Measurements from ENCODE around the gene PCDHGA2. TPM values are rescaled to one million over a fixed set of nuclear protein-coding genes. Genes with fewer than 3 reads are reported as not detected.
"Not testable (repeated sequence)": the region's sequence is repeated elsewhere in the genome, so short reads cannot be mapped to it uniquely, and the experiment has no call there.

The PCDHGA2 gene
- total RNA-seq, 1 donor from 2014 or later, result 0.79 TPM

DNA sequence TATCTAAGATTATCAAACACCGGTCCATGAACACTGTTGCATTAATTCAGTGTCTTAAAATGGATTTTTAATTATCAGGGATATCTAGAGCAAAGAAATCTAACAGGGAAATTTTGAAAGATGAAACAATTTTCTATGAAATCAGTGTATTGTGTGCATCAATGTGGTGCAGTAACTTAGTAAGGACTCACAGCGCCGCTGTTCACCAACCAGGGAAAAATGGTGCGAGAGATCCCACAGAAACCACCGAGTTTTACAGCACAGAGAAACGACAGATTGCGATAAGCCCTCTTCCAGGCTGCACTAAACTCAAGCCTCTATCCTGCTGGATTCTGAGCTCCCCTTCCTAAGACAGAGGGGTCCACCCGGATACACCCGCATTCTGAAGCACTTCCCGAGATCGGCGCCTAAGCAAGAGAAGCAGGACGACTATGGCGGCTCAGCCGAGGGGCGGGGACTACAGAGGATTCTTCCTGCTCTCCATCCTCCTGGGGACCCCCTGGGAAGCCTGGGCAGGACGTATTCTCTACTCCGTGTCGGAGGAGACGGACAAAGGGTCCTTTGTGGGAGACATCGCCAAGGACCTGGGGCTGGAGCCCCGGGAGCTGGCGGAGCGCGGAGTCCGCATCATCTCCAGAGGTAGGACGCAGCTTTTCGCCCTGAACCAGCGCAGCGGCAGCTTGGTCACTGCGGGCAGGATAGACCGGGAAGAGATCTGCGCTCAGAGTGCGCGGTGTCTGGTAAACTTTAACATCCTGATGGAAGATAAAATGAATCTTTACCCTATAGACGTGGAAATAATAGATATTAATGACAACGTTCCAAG is 44.1 kb downstream of the PCDHGA2 start, which contains the start of gene PCDHGA7:
Gene PCDHGA7, plus strand, starts transcription at position 274 of the 826 bp plus-strand sequence. Its CDS starts 158 bp downstream, at position 432.
- DNase-seq (ENCODE audit: low read depth, low spot score), result no peak

DNA sequence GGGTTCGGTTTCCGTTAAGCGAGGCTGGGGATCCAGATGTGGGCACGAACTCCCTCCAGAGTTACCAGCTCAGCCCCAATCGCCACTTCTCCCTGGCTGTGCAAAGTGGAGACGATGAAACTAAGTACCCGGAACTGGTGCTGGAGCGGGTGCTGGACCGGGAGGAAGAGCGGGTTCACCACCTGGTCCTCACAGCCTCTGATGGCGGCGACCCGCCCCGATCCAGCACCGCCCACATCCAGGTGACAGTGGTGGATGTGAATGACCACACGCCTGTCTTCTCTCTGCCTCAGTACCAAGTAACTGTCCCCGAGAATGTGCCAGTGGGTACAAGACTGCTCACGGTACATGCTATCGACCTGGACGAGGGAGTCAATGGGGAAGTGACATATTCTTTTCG is 44.8 kb downstream of the PCDHGA2 start:
- no peak for DNase-seq (ENCODE audit: low read depth, low spot score)

DNA sequence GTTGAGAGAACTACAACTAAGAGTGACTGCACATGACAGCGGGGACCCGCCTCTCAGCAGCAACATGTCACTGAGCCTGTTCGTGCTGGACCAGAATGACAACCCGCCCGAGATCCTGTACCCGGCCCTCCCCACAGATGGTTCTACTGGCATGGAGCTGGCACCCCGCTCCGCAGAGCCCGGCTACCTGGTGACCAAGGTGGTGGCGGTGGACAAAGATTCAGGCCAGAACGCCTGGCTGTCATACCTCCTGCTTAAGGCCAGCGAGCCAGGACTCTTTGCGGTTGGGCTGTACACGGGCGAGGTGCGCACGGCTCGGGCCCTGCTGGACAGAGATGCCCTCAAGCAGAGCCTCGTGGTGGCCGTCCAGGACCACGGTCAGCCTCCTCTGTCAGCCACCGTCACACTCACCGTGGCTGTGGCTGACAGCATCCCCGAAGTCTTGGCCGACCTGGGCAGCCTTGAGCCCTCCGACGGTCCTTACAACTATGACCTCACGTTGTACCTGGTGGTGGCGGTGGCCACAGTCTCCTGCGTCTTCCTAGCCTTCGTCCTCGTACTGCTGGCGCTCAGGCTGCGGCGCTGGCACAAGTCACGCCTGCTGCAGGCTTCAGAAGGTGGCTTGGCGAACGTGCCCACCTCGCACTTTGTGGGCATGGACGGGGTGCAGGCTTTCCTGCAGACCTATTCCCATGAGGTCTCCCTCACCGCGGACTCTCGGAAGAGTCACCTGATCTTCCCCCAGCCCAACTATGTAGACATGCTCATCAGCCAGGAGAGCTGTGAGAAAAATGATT is 46.1 kb downstream of the PCDHGA2 start:
- DNase-seq (ENCODE audit: low read depth, low spot score), result no peak

DNA sequence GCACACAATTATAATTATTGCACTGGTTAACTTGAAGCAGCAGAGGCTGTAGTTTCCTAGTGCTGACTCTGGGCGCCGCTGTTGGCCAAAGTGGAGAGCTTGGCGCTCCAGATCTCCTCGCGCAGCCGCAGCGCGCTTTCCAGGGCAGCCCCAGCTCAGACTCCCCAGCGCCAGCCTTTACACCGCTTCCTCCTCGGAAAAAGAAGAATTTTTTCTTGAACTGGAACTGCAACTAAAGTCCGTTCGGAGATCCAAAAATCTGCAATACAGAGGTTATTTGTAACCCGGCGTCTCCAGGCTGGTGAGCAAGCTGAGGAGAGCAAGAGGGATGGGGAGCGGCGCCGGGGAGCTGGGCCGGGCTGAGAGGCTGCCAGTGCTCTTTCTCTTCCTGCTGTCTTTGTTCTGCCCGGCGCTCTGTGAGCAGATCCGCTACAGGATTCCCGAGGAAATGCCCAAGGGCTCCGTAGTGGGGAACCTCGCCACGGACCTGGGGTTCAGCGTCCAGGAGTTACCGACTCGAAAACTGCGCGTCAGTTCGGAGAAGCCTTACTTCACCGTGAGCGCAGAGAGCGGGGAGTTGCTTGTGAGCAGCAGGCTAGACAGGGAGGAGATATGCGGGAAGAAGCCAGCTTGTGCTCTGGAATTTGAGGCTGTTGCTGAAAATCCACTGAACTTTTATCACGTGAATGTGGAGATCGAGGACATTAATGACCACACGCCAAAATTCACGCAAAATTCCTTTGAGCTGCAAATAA is 49.2 kb downstream of the PCDHGA2 start, which contains the start of gene PCDHGB4:
Gene PCDHGB4, plus strand, starts transcription at position 142 of the 755 bp plus-strand sequence. Its CDS starts 187 bp downstream, at position 329.
- DNase-seq (ENCODE audit: low read depth, low spot score), result not testable (repeated sequence)

GRCh38 chr5:141388661-141389060 is 50.1 kb downstream of the PCDHGA2 start:
- DNase-seq (ENCODE audit: low read depth, low spot score), result no peak

DNA sequence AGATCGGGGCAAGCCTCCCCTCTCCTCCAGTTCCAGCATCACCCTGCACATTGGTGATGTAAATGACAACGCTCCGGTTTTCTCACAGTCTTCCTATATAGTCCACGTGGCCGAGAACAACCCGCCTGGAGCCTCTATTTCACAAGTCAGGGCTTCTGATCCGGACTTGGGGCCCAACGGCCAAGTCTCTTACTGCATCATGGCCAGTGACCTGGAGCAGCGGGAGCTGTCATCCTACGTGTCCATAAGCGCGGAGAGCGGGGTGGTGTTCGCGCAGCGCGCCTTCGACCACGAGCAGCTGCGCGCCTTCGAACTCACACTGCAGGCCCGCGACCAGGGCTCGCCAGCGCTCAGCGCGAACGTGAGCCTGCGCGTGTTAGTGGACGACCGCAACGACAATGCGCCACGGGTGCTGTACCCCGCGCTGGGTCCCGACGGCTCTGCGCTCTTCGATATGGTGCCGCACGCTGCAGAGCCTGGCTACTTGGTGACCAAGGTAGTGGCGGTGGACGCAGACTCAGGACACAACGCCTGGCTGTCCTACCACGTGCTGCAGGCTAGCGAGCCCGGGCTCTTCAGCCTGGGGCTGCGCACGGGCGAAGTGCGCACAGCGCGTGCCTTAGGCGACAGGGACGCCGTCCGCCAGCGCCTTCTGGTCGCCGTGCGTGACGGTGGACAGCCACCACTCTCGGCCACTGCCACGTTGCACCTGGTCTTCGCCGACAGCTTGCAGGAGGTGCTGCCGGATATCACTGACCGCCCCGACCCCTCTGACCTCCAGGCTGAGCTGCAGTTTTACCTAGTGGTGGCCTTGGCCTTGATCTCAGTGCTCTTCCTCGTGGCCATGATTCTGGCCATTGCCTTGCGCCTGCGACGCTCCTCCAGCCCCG is 50.8 kb downstream of the PCDHGA2 start:
- no peak for DNase-seq (ENCODE audit: low read depth, low spot score)

DNA sequence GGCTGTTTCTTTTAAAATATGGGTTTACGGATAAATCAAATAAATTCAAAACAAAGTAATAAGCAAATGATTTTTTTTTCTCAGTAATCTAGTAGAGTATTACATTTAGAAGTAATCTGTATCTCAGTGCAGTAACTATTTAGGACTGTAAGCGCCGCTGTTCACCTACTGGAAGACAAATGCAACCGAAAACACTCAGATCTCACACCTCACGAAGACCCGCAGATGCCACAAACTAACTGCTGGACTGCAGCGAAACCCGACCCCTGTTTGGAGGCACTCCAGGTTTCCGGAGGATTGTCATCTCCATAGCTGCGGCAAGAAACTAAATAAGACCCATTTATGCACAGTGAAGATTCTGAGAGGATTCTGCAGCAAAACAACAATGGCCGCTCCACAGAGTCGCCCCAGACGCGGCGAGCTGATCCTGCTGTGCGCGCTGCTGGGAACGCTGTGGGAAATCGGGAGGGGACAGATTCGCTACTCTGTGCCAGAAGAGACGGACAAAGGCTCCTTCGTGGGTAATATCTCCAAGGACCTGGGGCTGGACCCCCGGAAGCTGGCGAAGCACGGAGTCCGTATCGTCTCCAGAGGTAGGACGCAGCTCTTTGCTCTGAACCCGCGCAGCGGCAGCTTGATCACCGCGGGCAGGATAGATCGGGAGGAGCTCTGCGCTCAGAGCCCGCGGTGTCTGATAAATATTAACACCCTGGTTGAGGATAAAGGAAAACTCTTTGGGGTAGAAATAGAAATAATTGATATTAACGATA is 54.1 kb downstream of the PCDHGA2 start, which contains the start of gene PCDHGA8:
Gene PCDHGA8, plus strand, starts transcription at position 205 of the 770 bp plus-strand sequence. Its CDS starts 181 bp downstream, at position 386.
- no peak for DNase-seq (ENCODE audit: low read depth, low spot score)

Other genes starting within 250 kb of the PCDHGA2 start
- gene PCDHB2, start 244.1 kb upstream of the PCDHGA2 start, total RNA-seq, result 1.4 and 2.9 TPM in 2 replicates
- gene PCDHB3, start 238.3 kb upstream of the PCDHGA2 start, total RNA-seq, result 0.20 and 0.35 TPM in 2 replicates
- gene PCDHB4, start 216.9 kb upstream of the PCDHGA2 start, total RNA-seq, result 0.04 and 0.07 TPM in 2 replicates
- 0.39 and 0.53 TPM in 2 replicates for gene PCDHB5, start 203.6 kb upstream of the PCDHGA2 start, total RNA-seq
- gene PCDHB6, start 188.7 kb upstream of the PCDHGA2 start, total RNA-seq, result 0.04 and 0.07 TPM in 2 replicates
- gene PCDHB7, start 166.1 kb upstream of the PCDHGA2 start, total RNA-seq, result 0.28 and 0.40 TPM in 2 replicates
- gene PCDHB8, start 161.0 kb upstream of the PCDHGA2 start, total RNA-seq, result 0.04 and 0.07 TPM in 2 replicates
- under 0.01 and 0.13 TPM in 2 replicates for gene PCDHB16, start 156.4 kb upstream of the PCDHGA2 start, total RNA-seq
- 0.04 and 0.07 TPM in 2 replicates for gene PCDHB9, start 151.6 kb upstream of the PCDHGA2 start, total RNA-seq
- 0.33 and 0.46 TPM in 2 replicates for gene PCDHB10, start 146.4 kb upstream of the PCDHGA2 start, total RNA-seq
- 0.13 and 0.25 TPM in 2 replicates for gene PCDHB11, start 139.1 kb upstream of the PCDHGA2 start, total RNA-seq
- gene PCDHB12, start 130.0 kb upstream of the PCDHGA2 start, total RNA-seq, result 0.21 and 0.33 TPM in 2 replicates
- 0.33 and 0.99 TPM in 2 replicates for gene PCDHB13, start 124.8 kb upstream of the PCDHGA2 start, total RNA-seq
- gene PCDHB14, start 115.4 kb upstream of the PCDHGA2 start, total RNA-seq, result 0.53 and 0.78 TPM in 2 replicates
- 0.26 and 0.95 TPM in 2 replicates for gene PCDHB15, start 93.4 kb upstream of the PCDHGA2 start, total RNA-seq
- gene SLC25A2, start 34.7 kb upstream of the PCDHGA2 start, total RNA-seq, result 0.13 and 0.32 TPM in 2 replicates
- gene TAF7, start 18.0 kb upstream of the PCDHGA2 start, total RNA-seq, result 70.7 and 109 TPM in 2 replicates
- 0.20 and 0.28 TPM in 2 replicates for gene PCDHGA1, start 8.2 kb upstream of the PCDHGA2 start, total RNA-seq
- gene PCDHGA3, start 5.1 kb downstream of the PCDHGA2 start, total RNA-seq, result 0.21 and 0.26 TPM in 2 replicates
- 0.59 and 0.63 TPM in 2 replicates for gene PCDHGB1, start 11.3 kb downstream of the PCDHGA2 start, total RNA-seq
- gene PCDHGA4, start 16.3 kb downstream of the PCDHGA2 start, total RNA-seq, result 2.0 and 3.5 TPM in 2 replicates
- 1.3 TPM in 2 replicates for gene PCDHGB2, start 21.2 kb downstream of the PCDHGA2 start, total RNA-seq
- 0.35 and 0.40 TPM in 2 replicates for gene PCDHGA5, start 25.4 kb downstream of the PCDHGA2 start, total RNA-seq
- gene PCDHGB3, start 31.5 kb downstream of the PCDHGA2 start, total RNA-seq, result 1.3 and 1.6 TPM in 2 replicates
- 1.3 and 1.4 TPM in 2 replicates for gene PCDHGA6, start 35.1 kb downstream of the PCDHGA2 start, total RNA-seq
- gene PCDHGA7, start 44.0 kb downstream of the PCDHGA2 start, total RNA-seq, result 0.59 and 0.95 TPM in 2 replicates
- 9.3 and 12.4 TPM in 2 replicates for gene PCDHGB4, start 48.9 kb downstream of the PCDHGA2 start, total RNA-seq
- gene PCDHGA8, start 53.9 kb downstream of the PCDHGA2 start, total RNA-seq, result 0.46 and 0.95 TPM in 2 replicates
- 8.7 and 12.3 TPM in 2 replicates for gene PCDHGB5, start 59.2 kb downstream of the PCDHGA2 start, total RNA-seq
- gene PCDHGA9, start 64.0 kb downstream of the PCDHGA2 start, total RNA-seq, result 1.2 and 1.8 TPM in 2 replicates
- 2.0 and 2.1 TPM in 2 replicates for gene PCDHGB6, start 69.3 kb downstream of the PCDHGA2 start, total RNA-seq
- gene PCDHGA10, start 74.2 kb downstream of the PCDHGA2 start, total RNA-seq, result 3.1 and 4.0 TPM in 2 replicates
- gene PCDHGB7, start 78.9 kb downstream of the PCDHGA2 start, total RNA-seq, result 4.8 and 6.1 TPM in 2 replicates
- gene PCDHGA11, start 82.3 kb downstream of the PCDHGA2 start, total RNA-seq, result 8.7 and 11.1 TPM in 2 replicates
- 5.1 and 8.7 TPM in 2 replicates for gene PCDHGA12, start 91.7 kb downstream of the PCDHGA2 start, total RNA-seq
- 9.0 and 14.7 TPM in 2 replicates for gene PCDHGC3, start 137.2 kb downstream of the PCDHGA2 start, total RNA-seq
- 0.40 and 0.95 TPM in 2 replicates for gene PCDHGC4, start 146.3 kb downstream of the PCDHGA2 start, total RNA-seq
- 0.33 and 0.53 TPM in 2 replicates for gene PCDHGC5, start 150.3 kb downstream of the PCDHGA2 start, total RNA-seq